ENCODE data around the gene HFE. TPM values are rescaled to one million over a fixed set of nuclear protein-coding genes. Genes with fewer than 3 reads are reported as not detected.

The HFE gene
- total RNA-seq, 1 donor from 2014 or later = not detected

DNA sequence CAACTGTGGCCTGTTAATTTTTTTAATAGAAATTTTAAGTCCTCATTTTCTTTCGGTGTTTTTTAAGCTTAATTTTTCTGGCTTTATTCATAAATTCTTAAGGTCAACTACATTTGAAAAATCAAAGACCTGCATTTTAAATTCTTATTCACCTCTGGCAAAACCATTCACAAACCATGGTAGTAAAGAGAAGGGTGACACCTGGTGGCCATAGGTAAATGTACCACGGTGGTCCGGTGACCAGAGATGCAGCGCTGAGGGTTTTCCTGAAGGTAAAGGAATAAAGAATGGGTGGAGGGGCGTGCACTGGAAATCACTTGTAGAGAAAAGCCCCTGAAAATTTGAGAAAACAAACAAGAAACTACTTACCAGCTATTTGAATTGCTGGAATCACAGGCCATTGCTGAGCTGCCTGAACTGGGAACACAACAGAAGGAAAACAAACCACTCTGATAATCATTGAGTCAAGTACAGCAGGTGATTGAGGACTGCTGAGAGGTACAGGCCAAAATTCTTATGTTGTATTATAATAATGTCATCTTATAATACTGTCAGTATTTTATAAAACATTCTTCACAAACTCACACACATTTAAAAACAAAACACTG is 10.1 kb downstream of the HFE start:
- Mint-ChIP-seq H3K27me3 (ENCODE audit: unreplicated experiment) (no peaks in the 10 kb centered on the region), H3K9me3 (ENCODE audit: unreplicated experiment) (no peaks in the 10 kb centered on the region), H3K4me3 (ENCODE audit: unreplicated experiment) (no peak overlapping the region)

DNA sequence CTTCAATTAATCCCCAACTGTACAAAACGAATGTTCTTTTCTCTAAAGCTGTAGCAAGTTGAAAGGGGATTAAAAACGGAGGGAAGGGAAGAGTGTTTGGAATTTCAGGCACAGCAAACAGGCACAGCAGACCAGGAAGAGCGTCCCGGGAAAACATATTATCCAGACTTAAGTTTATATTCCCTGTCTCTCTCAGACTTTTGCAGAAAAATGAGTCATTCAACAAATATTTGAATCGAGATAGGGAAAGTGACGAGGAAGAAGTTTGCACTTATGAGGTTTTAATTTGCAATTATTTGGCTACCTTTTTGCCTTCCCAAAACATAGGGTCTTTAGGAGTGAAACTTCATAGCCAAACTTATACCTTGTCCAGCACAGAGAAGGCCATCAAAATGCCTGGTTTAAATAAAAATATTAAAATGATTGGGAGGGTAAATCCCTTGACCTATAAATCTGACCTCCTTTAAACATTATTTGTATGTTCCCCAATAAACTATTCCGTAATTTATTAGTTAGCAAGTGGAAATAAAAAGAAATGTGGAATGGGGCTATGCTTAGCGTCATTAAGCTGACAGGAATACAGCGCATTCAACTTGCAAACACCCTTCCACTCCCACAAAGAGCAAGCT is 16.0 kb downstream of the HFE start:
- no peaks in the 10 kb centered on the region for H3K36me3 Mint-ChIP-seq (ENCODE audit: unreplicated experiment)
- peaks cover 9% of the 10 kb centered on the region for H3K9me3 Mint-ChIP-seq (ENCODE audit: unreplicated experiment)
- peak overlapping the region; percentile 95 for H3K4me3 Mint-ChIP-seq (ENCODE audit: unreplicated experiment)
- peak overlapping the region; percentile 88 for H3K27ac Mint-ChIP-seq (ENCODE audit: unreplicated experiment)
- peaks cover 2% of the 10 kb centered on the region for H3K4me1 Mint-ChIP-seq (ENCODE audit: low read depth, unreplicated experiment)
- no peak for DNase-seq
- H3K27me3 Mint-ChIP-seq (ENCODE audit: unreplicated experiment) = peaks cover 3% of the 10 kb centered on the region
- TF ChIP-seq, protein P1, sequence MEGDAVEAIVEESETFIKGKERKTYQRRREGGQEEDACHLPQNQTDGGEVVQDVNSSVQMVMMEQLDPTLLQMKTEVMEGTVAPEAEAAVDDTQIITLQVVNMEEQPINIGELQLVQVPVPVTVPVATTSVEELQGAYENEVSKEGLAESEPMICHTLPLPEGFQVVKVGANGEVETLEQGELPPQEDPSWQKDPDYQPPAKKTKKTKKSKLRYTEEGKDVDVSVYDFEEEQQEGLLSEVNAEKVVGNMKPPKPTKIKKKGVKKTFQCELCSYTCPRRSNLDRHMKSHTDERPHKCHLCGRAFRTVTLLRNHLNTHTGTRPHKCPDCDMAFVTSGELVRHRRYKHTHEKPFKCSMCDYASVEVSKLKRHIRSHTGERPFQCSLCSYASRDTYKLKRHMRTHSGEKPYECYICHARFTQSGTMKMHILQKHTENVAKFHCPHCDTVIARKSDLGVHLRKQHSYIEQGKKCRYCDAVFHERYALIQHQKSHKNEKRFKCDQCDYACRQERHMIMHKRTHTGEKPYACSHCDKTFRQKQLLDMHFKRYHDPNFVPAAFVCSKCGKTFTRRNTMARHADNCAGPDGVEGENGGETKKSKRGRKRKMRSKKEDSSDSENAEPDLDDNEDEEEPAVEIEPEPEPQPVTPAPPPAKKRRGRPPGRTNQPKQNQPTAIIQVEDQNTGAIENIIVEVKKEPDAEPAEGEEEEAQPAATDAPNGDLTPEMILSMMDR (IDR thresholded peaks at IDR 0.05; ENCODE audit: partially characterized antibody, unreplicated experiment) = no peak

More for the DNA sequence above, 10.1 kb downstream of the HFE start:
- no peaks in the 10 kb centered on the region for H3K4me1 Mint-ChIP-seq (ENCODE audit: low read depth, unreplicated experiment)
- peak; percentile 65 for DNase-seq
- TF ChIP-seq, protein P1 (IDR thresholded peaks at IDR 0.05; ENCODE audit: partially characterized antibody, unreplicated experiment) = peak; percentile 79
- no peaks in the 10 kb centered on the region for H3K36me3 Mint-ChIP-seq (ENCODE audit: unreplicated experiment)
- H3K27ac Mint-ChIP-seq (ENCODE audit: unreplicated experiment) = no peak overlapping the region

DNA sequence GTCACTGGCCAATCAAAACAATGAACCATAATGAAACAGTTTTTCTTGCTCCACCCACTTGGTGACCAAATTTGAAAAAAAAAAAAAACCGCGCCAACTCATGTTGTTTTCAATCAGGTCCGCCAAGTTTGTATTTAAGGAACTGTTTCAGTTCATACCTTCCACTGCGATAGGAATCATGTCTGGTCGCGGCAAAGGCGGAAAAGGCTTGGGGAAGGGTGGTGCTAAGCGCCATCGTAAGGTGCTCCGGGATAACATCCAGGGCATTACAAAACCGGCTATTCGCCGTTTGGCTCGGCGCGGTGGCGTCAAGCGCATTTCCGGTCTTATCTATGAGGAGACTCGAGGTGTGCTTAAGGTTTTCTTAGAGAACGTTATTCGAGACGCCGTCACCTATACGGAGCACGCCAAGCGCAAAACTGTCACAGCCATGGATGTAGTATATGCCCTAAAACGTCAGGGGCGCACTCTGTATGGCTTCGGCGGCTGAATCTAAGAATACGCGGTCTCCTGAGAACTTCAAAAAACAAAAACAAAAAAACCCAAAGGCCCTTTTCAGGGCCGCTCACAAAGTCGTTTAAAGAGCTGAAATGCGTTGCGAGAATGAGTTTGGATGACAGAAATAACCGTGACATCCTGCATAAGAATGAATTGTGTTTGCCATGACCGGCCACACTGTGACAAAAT is 16.7 kb downstream of the HFE start:
- H3K4me3 Mint-ChIP-seq (ENCODE audit: unreplicated experiment) = peak overlapping the region; percentile 95
- TF ChIP-seq, protein P1 (IDR thresholded peaks at IDR 0.05; ENCODE audit: partially characterized antibody, unreplicated experiment) = peak; percentile 51
- DNase-seq = peak; percentile 68
- no peaks in the 10 kb centered on the region for H3K36me3 Mint-ChIP-seq (ENCODE audit: unreplicated experiment)
- peak overlapping the region; percentile 88 for H3K27ac Mint-ChIP-seq (ENCODE audit: unreplicated experiment)
- peaks cover 3% of the 10 kb centered on the region for H3K27me3 Mint-ChIP-seq (ENCODE audit: unreplicated experiment)
- peaks cover 2% of the 10 kb centered on the region for H3K4me1 Mint-ChIP-seq (ENCODE audit: low read depth, unreplicated experiment)
- H3K9me3 Mint-ChIP-seq (ENCODE audit: unreplicated experiment) = peaks cover 9% of the 10 kb centered on the region

DNA sequence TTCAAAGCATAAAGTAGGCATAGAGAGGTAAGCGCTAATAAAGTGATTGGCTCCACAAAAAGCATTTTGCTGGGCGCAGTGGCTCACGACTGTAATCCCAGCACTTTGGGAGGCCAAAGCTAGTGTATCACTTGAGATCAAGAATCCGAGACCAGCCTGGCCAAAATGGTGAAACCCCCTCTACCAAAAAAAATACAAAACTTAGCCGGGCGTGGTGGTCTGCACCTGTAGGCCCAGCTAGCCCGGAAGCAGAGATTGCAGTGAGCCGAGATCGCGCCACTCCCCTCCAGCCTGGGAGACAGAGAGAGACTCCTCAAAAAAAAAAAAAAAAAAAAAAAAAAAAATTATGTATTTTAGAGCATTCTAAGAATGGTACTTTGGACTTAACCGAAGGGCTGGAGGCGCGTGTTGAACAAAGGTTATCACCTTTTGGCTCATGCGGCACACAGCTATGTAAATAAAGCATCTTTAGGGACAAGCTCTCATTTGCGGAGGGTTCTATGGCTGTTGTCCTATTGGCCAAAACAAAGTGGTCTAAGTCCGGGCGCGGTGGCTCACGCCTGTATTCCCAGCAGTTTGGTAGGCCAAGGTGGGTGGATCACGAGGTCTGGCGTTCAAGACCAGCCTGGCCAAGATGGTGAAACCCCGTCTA is 17.4 kb downstream of the HFE start:
- Mint-ChIP-seq H3K9me3 (ENCODE audit: unreplicated experiment) (peaks cover 9% of the 10 kb centered on the region), H3K4me1 (ENCODE audit: low read depth, unreplicated experiment) (peaks cover 2% of the 10 kb centered on the region), H3K4me3 (ENCODE audit: unreplicated experiment) (peak overlapping the region; percentile 95), H3K36me3 (ENCODE audit: unreplicated experiment) (no peaks in the 10 kb centered on the region), H3K27ac (ENCODE audit: unreplicated experiment) (peak overlapping the region; percentile 88), H3K27me3 (ENCODE audit: unreplicated experiment) (peaks cover 3% of the 10 kb centered on the region)
- no peak for DNase-seq
- TF ChIP-seq, protein P1 (IDR thresholded peaks at IDR 0.05; ENCODE audit: partially characterized antibody, unreplicated experiment) = no peak
